ENCODE results near the gene CRB2. TPM values are rescaled to one million over a fixed set of nuclear protein-coding genes. Genes with fewer than 3 reads are reported as not detected.

CRB2 gene
- total and polyA plus RNA-seq, 2 of the 13 experiments (the other 11 are each of a cell fraction or from before 2014, with no cell fraction given), result 0.01 to 0.29 TPM

DNA sequence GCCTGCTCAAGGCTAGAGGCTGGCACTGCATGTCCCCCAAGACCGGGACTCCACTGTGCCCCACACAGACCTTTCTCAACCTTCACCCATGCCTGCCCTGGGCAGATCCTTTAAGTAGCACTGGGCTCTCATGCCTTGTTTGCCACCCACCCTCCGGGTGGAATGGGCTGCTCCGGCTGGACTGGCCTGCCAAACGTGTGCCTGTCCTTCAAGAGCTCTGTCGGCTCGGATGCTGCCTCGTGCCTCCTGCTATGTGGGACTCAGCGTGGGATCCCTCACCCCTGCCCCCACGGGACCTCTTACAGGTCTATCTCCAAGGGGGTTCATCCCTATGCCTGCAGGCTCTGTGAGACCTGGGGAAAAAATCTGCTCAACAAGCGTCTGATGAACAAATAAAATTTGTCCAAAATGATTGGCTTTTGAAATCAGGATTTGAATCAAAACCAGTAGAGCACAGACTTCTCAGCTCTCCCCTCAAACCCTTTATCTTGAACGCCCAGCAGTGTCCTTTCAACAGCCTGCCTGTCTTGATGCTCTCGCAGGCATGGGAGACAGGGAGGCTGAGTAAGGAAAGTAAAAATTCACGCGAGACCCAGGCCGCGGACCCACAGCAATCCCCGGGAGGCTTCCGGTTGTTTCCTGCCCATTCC is 56.3 kb downstream of the CRB2 start:
- intact Hi-C loops (cut with micrococcal nuclease; ENCODE audit: unreplicated experiment) (no loop called here), in situ Hi-C loops (cut with HindIII; ENCODE audit: extremely low pct_ligation_motif_present, low pct_unique_long_range_greater_than_20kb) (loop anchor here (25.0 kb wide), 1 partner anchor 625 kb away; no protein-coding TSS in a partner anchor)
- 93% methylated on average over 17 of the region's 18 CpGs for WGBS (ENCODE audit: low lambda C conversion rate)
- TF ChIP-seq FOXP1 (IDR thresholded peaks at IDR 0.05), result no peak
- TF ChIP-seq FOXP1 (CRISPR knock-in tag; IDR thresholded peaks at IDR 0.05), result no peak
- no peak for TF ChIP-seq SETDB1 (CRISPR knock-in tag; IDR thresholded peaks at IDR 0.05; ENCODE audit: borderline replicate concordance)
- no peak for TF ChIP-seq SRF (IDR thresholded peaks at IDR 0.05; ENCODE audit: low read depth, low read length)
- TF ChIP-seq SP2 (CRISPR knock-in tag; IDR thresholded peaks at IDR 0.05), result no peak
- no peaks in the 10 kb centered on the region for H3K9me3 ChIP-seq (ENCODE audit: low read length)
- no peaks in the 10 kb centered on the region for H3K27me3 ChIP-seq (ENCODE audit: control insufficient read depth in 1 of 2, insufficient read depth in 2 of 2, low read length in 2 of 2)
- H4K20me1 ChIP-seq (ENCODE audit: insufficient read depth, low read length), result no peaks in the 10 kb centered on the region
- POLR2A ChIA-PET, result no interaction called here
- H3K4me2 ChIP-seq (ENCODE audit: low read depth, low read length), result no peak overlapping the region
- no peaks in the 10 kb centered on the region for H3K4me1 ChIP-seq (ENCODE audit: insufficient read depth, low read length)
- peaks cover 4 to 8% of the 10 kb centered on the region in 2 experiments; a peak in 2 of 5 replicates for H3K36me3 ChIP-seq (replicated peaks in 1 of 2; ENCODE audit: control insufficient read depth in 1 of 2, insufficient read depth in 2 of 2, low read length in 2 of 2)
- FAIRE-seq (no peak), ATAC-seq (no peak), DNase-seq (ENCODE audit: low spot score) (no peak)
- H3K79me2 ChIP-seq (ENCODE audit: insufficient read depth, low read length), result no peaks in the 10 kb centered on the region
- no peak overlapping the region for H3K27ac ChIP-seq (ENCODE audit: extremely low read length, insufficient read depth, low read length)
- H3K9ac ChIP-seq (ENCODE audit: insufficient read depth, low read depth, low read length), result no peak overlapping the region
- BruUV-seq (replicated peaks), result no TSS peak
- H2AFZ ChIP-seq (ENCODE audit: low read length), result no peak overlapping the region
- no peak overlapping the region for H3K4me3 ChIP-seq (replicated peaks in 1 of 3; ENCODE audit: insufficient read depth in 1 of 3, low read depth in 2 of 3, low read length in 3 of 3)
- CTCF ChIA-PET (ENCODE audit: low intra/inter-chr PET ratio, low total read pairs), result no interaction called here

DNA sequence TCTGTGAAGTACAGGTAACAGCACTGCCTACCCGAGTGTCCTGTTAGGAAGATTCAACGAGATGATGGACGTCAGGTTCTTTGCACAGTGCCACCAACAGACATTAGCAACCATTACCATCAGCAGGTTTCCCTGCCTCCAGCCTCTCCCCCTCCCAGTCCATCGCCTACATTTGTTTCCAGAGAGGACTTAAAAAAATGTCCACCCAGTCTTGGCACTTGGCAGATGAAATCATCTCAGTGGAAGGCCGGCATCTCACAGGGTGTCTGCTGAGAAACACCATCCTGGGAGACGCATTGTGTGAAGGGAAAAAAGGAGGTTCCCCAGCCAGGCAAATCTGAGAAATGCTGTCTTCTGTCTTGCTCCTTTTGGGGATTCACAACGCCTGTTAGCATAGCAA is 58.2 kb downstream of the CRB2 start:
- Histone ChIP-seq H2AFZ (ENCODE audit: low read length) (no peak overlapping the region), H3K9me3 (ENCODE audit: low read length) (no peaks in the 10 kb centered on the region), H3K4me3 (replicated peaks in 1 of 3; ENCODE audit: insufficient read depth in 1 of 3, low read depth in 2 of 3, low read length in 3 of 3) (no peak overlapping the region), H3K27ac (ENCODE audit: extremely low read length, insufficient read depth, low read length) (no peak overlapping the region), H4K20me1 (ENCODE audit: insufficient read depth, low read length) (no peaks in the 10 kb centered on the region), H3K4me2 (ENCODE audit: low read depth, low read length) (no peak overlapping the region), H3K4me1 (ENCODE audit: insufficient read depth, low read length) (no peaks in the 10 kb centered on the region), H3K79me2 (ENCODE audit: insufficient read depth, low read length) (no peaks in the 10 kb centered on the region), H3K36me3 (replicated peaks in 1 of 2; ENCODE audit: control insufficient read depth in 1 of 2, insufficient read depth in 2 of 2, low read length in 2 of 2) (peaks cover 3 to 4% of the 10 kb centered on the region in 2 experiments; a peak in 4 of 5 replicates), H3K9ac (ENCODE audit: insufficient read depth, low read depth, low read length) (no peak overlapping the region), H3K27me3 (ENCODE audit: control insufficient read depth in 1 of 2, insufficient read depth in 2 of 2, low read length in 2 of 2) (no peaks in the 10 kb centered on the region)
- POLR2A ChIA-PET, result no interaction called here
- in situ Hi-C loops (cut with HindIII; ENCODE audit: extremely low pct_ligation_motif_present, low pct_unique_long_range_greater_than_20kb) (loop anchor here (25.0 kb wide), 1 partner anchor 623 kb away; no protein-coding TSS in a partner anchor), intact Hi-C loops (cut with micrococcal nuclease; ENCODE audit: unreplicated experiment) (no loop called here)
- BruUV-seq (replicated peaks), result no TSS peak
- DNase-seq (ENCODE audit: low spot score), result no peak
- WGBS (ENCODE audit: low lambda C conversion rate), result 91% methylated on average over 7 of the region's 7 CpGs
- no peak for ATAC-seq
- FAIRE-seq, result no peak
- CTCF ChIA-PET (ENCODE audit: low intra/inter-chr PET ratio, low total read pairs), result no interaction called here
- TF ChIP-seq ZNF292 (CRISPR knock-in tag; IDR thresholded peaks at IDR 0.05; ENCODE audit: borderline replicate concordance, low read depth), result no peak
- TF ChIP-seq ZNF75D (CRISPR knock-in tag; IDR thresholded peaks at IDR 0.05; ENCODE audit: borderline replicate concordance), result no peak
- TF ChIP-seq, protein P1, sequence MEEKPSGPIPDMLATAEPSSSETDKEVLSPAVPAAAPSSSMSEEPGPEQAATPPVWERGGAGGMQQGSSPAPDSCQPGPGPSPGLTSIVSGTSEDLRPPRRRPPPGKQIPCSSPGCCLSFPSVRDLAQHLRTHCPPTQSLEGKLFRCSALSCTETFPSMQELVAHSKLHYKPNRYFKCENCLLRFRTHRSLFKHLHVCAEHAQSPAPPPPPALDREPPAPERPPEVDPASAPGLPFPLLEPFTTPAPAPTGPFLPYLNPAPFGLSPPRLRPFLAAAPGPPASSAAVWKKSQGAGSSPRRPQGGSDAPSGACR (CRISPR knock-in tag; IDR thresholded peaks at IDR 0.05), result no peak
- TF ChIP-seq XRCC5 (optimal IDR thresholded peaks at IDR 0.05; ENCODE audit: low read length), result no peak
- TF ChIP-seq HIVEP1 (CRISPR knock-in tag; IDR thresholded peaks at IDR 0.05), result no peak
- TF ChIP-seq FOXC1 (CRISPR knock-in tag; IDR thresholded peaks at IDR 0.05; ENCODE audit: borderline replicate concordance), result no peak
- TF ChIP-seq, protein P2, sequence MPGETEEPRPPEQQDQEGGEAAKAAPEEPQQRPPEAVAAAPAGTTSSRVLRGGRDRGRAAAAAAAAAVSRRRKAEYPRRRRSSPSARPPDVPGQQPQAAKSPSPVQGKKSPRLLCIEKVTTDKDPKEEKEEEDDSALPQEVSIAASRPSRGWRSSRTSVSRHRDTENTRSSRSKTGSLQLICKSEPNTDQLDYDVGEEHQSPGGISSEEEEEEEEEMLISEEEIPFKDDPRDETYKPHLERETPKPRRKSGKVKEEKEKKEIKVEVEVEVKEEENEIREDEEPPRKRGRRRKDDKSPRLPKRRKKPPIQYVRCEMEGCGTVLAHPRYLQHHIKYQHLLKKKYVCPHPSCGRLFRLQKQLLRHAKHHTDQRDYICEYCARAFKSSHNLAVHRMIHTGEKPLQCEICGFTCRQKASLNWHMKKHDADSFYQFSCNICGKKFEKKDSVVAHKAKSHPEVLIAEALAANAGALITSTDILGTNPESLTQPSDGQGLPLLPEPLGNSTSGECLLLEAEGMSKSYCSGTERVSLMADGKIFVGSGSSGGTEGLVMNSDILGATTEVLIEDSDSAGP (CRISPR knock-in tag; IDR thresholded peaks at IDR 0.05; ENCODE audit: borderline replicate concordance), result no peak
- TF ChIP-seq MAF1 (CRISPR knock-in tag; IDR thresholded peaks at IDR 0.05; ENCODE audit: borderline replicate concordance), result no peak
- no peak for TF ChIP-seq SRSF1 (optimal IDR thresholded peaks at IDR 0.05; ENCODE audit: low read depth, low read length)
- no peak for TF ChIP-seq ZNF841 (CRISPR knock-in tag; IDR thresholded peaks at IDR 0.05; ENCODE audit: borderline replicate concordance)
- TF ChIP-seq KDM4B (CRISPR knock-in tag; IDR thresholded peaks at IDR 0.05), result no peak
- no peak for TF ChIP-seq ZNF775 (CRISPR knock-in tag; IDR thresholded peaks at IDR 0.05; ENCODE audit: borderline replicate concordance)
- TF ChIP-seq PLRG1 (conservative IDR thresholded peaks at IDR 0.05), result no peak
- TF ChIP-seq ONECUT2 (CRISPR knock-in tag; IDR thresholded peaks at IDR 0.05), result no peak
